ENCODE results near the gene SPTBN5. TPM values are rescaled to one million over a fixed set of nuclear protein-coding genes. Genes with fewer than 3 reads are reported as not detected.

SPTBN5 gene
- total RNA-seq, 1 experiment from 2014 or later, result 0.10 TPM

GRCh38 chr15:41927536-41927935, 33.7 kb upstream of the SPTBN5 start:
- no peak for DNase-seq (ENCODE audit: extremely low read depth, low read depth)

DNA sequence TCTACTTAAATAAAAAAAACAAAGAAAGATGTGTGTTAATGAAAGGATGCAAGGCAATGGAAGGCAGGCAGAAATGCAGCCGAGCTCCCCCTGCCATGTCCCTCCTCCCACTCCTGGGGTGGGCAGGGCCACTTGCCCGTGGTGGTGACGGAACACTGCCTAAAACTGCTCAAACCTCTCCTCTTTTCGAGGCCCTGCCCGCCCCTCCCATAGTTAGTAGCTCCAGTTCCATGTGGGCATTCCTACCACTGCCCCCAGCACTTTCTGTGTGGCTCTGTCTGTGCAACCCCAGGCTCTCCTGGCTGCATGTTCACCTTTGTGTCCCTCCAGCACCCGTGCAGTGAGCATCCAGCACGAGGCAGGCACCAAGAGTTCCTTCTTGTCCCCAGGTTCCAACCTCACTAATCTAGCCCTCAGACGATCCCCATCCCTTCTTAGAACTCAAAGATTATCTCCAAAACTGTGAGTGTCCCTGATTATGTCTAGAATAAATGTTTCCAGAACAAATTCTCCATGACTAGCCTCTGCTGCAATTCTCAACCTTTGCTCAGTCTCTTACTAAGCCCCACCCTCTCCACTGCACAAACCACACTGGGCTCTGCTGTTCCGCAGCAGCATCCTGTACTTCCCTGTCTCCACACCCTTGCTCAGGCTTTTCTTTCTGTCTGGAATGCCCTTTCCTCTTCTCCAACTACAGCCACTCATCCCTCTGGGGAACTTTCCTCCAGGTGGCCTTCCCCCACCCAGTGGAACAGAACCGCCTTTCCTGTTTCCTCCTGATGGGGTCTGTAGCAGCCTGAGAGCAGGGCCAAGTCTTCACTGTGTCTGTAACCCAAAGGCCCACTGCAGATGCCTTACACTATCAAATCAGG, 32.6 kb upstream of the SPTBN5 start:
- no peak for DNase-seq (ENCODE audit: extremely low read depth, low read depth)

- DNase-seq (ENCODE audit: extremely low read depth, low read depth), result no peak
Measured at GRCh38 chr15:41925086-41925608, 31.3 kb upstream of the SPTBN5 start.

DNA sequence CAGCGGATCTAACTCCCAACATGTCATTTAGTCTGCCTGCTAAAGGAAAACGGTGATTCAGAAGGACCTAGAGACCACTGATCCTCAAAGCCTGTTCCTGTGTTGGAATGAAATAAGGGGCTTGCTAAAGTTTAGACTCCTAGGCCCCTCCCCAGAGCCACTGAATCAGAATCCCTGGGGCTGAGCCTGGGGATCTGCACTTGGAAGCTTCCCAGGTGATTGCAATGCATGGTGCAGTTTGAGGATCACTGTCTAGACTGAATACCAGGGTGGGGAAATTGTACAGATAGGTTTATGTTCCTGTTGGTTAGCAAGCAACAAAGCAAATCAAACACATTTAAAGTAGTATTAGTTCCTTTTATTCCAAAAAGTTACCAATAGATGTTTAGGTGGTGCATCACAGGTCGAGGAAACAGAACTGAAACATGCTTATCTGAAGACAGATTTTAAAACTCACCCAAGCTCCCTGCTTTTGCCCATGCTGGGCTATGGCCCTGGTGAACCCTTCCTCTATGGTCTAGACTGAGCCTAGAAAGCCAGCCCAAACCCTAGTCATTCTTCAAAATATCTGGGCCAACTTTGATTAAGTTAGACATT, 29.6 kb upstream of the SPTBN5 start:
- DNase-seq (ENCODE audit: extremely low read depth, low read depth), result no peak

GRCh38 chr15:41922353-41922752, 28.5 kb upstream of the SPTBN5 start:
- no peak for DNase-seq (ENCODE audit: extremely low read depth, low read depth)

DNA sequence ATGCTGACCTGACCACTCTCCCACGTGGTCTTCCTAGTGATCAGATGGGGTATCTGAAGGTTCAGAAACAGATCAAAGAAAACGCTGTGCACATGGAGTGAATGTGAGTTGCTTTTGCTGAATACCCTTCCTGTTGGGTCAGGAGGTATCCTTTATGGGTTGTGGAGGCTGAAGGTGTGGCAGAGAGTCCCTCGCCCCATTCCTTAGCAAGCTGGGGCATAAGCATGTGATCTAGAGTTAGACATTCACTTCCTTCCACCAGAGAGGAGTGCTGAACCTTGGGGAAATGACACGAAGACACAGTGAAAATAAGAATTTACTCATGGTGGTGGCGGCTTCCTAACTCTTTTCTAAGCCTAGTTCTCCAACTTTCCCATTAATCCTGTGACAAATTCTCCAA, 27.8 kb upstream of the SPTBN5 start:
- DNase-seq (ENCODE audit: extremely low read depth, low read depth), result no peak

DNA sequence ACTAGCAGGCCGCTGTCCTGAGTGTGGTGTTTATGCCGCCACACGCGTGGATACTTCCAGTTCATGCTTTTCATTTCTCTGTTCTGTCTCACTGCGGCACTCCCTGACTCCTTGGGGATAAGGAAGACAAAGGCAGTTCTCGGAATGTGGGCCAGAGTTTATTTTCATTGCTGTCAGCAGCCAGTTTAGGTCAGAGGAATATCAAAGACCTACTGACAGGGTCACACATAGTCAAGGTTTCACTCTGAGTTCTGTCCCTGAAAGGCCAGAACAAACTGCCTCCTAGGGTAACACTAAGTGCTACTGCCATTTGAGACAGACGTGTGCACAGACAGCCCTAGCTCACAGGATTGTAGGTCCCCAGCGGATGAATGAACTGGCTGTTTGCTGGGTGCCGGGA, 27.3 kb upstream of the SPTBN5 start:
- no peak for DNase-seq (ENCODE audit: extremely low read depth, low read depth)

GRCh38 chr15:41919954-41920538, 26.2 kb upstream of the SPTBN5 start:
- DNase-seq (ENCODE audit: extremely low read depth, low read depth), result no peak

GRCh38 chr15:41919201-41919820, 25.5 kb upstream of the SPTBN5 start:
- DNase-seq (ENCODE audit: extremely low read depth, low read depth), result no peak

- DNase-seq (ENCODE audit: extremely low read depth, low read depth), result no peak
Measured at GRCh38 chr15:41918506-41919126, 24.8 kb upstream of the SPTBN5 start.

DNA sequence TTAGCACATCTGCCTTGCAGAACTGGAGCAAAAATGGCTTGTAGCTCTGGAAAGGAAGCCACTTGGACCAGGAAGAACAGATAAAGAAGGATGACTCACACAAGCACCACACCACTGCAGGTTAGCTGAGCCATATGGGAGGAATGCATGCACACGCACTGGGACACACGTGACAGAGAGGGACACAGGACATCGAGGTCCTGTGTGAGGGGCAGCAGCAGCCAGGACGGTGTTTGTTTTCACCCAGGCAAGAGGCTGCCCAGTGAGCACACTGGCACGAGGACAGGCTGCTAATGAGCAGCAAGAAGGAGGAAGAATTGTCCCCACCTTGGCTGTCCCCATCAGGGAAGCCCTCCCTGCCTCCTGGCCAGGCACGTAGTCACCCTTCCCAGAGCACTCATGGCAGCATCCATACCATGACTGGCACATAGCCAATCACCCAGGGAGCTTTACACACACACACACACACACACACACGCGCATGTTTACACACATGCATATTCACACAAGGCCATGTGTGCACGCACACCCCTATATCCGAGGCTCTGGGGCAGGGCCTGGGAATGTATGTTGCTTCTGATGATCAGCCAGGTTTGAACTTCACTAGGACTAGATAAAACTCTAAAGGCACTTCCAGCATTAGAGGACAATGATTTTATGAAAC, 24.0 kb upstream of the SPTBN5 start:
- no peak for DNase-seq (ENCODE audit: extremely low read depth, low read depth)

- no peak for DNase-seq (ENCODE audit: extremely low read depth, low read depth)
Measured at GRCh38 chr15:41915255-41915994, 21.6 kb upstream of the SPTBN5 start.

DNA sequence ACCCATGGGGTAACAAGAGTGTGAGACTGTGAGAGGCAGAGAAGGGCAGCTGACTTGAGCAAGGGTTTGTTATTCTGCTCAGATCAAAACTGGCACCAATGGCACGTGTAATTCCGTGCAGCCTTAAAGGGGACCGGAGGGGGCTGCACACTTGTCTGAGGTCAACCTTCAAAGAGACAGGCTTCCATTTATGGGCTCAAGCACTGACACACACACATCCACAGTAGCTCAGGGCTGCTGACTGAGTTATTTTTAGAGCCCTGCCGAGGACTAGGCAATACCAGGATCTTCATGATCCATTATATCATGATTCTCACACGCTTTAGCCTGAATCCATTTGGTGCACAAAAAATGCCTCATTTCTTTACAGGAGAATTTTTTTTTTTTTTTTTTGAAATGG, 20.6 kb upstream of the SPTBN5 start:
- DNase-seq (ENCODE audit: extremely low read depth, low read depth), result no peak

GRCh38 chr15:41913256-41913655, 19.4 kb upstream of the SPTBN5 start:
- DNase-seq (ENCODE audit: extremely low read depth, low read depth), result no peak

DNA sequence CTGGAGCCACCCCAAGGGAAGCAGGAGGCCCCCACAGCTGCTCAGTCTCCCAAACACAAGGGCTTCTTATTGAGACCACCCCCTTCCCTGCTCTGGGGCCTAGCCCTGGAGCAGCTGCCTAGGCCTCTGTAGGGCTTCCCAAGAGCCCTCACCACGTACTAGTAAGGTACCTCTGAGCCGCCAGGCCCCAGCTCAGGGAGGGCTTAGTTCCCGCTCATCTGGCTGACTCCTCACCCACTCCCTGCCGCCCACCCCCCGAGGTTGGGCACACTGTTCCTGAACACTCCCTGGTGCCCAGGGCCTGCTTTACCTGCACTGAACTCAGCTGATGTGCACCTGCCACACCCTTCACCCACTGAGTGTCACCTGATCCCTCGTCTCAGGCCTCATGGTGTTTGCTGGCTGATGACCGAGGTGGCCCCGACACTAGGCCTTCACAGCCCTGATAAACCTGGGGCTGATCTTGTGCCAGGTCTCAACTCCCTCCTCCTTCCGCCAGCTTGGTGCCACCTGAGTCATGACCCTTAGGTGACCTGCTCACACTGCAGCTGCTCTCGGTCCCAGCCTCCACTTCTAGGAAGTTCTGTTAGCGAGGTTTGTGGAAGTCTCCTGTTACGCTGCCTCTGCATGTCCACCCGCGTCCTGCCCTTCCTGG, 18.0 kb upstream of the SPTBN5 start:
- DNase-seq (ENCODE audit: extremely low read depth, low read depth), result no peak

DNA sequence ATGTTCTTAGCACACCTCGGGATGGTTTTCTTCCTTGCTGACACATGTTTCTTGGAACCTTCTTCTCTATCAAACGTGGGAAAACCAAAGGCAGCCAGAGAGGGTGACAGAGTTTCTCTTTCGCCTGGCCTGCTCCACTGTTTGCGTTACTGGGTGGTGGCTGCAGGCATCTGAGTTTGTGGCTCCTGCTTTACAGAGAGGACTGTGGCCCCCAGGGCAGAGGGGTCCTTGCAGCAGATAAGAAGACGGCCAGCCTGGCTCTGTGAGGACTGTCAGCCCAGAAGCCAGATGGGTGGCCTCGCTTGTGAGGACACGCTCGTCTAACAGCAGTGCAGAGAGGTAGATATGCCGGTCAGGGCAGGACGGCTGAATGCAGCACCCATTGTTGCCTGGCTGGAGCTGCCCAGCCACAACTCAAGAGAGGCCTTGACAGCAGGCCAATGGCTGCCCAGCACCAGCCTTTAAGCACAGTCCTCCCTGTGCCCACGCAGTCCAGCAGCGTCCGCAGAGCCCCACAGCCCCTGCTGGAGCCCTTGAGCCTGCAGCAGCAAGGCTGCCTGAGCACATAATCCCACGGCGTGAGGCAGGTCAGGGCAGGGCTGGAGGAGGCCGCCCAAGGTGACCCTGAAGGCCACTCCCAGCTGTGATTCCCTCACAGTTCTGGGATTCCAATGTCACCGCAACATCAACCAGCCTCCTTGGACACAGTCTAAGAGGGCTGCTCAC, 15.0 kb upstream of the SPTBN5 start:
- no peak for DNase-seq (ENCODE audit: extremely low read depth, low read depth)

DNA sequence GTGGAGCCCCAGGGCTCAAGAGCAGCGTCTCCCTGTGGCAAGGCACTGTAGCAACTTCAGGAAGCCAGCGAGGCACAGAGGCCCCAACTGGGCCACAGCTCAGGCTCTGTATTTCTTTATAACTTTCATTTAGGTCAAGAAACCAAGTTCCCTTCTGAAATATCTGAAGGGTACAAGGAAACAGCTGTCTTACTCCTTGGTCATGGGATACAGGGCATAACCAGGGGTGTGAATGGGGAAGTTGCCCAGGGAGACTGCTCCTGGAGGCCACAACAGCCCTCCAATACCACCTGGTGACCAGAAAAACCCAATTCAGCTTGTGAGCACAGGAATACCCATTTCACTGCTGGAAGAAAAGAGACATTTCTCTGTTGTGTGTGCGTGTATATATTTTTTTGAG, 13.3 kb upstream of the SPTBN5 start:
- no peak for DNase-seq (ENCODE audit: extremely low read depth, low read depth)

DNA sequence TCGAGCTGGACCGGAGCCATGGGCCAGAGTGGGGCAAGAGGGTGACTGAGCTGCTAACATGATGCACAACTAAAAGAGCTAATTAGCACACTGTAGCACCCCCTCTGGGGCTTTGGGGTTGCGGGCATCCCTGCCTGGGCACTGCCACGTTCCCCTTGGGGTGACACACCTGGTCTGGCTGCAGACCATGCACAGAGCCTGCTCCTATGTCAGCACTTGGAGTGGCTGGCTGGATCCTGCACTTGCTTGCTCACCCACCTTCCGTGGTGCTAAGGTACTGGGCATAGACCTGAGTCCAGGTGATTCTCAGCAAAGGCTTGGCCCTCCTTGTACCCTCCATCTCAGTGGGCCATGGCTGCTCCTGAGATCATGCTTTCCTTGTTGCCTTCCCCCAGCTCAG, 12.8 kb upstream of the SPTBN5 start:
- DNase-seq (ENCODE audit: extremely low read depth, low read depth), result no peak

All from NCI-H460 (cell line).